Liver (tissue), 9 donors: ENCODE measurements around the gene PPFIA1. TPM values are rescaled to one million over a fixed set of nuclear protein-coding genes. Genes with fewer than 3 reads are reported as not detected.

Experiments
- DNase-seq: peaks from one replicate; pipeline ENCODE4 v3.0.0-alpha.2; 2017; ENCODE audit warnings: low spot score
- H3K27ac ChIP-seq, 2 donors: one replicate each; pipeline ENCODE4 v1.7.0; 2013; ENCODE audit warnings: inconsistent platforms in 2 of 2, low read length in 2 of 2, control low read depth in 1 of 2, low read depth in 1 of 2, mild to moderate bottlenecking in 1 of 2
- H3K27me3 ChIP-seq, 4 donors: one replicate each; pipeline versions ENCODE4 v1.6.1 to v1.7.0; 2013; ENCODE audit warnings: low read length in 3 of 4, inconsistent platforms in 1 of 4, mild to moderate bottlenecking in 1 of 4, moderate library complexity in 1 of 4; ENCODE audit not compliant: control insufficient read depth in 4 of 4, insufficient read depth in 4 of 4
- H3K36me3 ChIP-seq, 4 donors: one replicate each; pipeline versions ENCODE4 v1.6.1 to v1.7.0; 2013; ENCODE audit warnings: low read length in 3 of 4, mild to moderate bottlenecking in 3 of 4, low read depth in 1 of 4, moderate library complexity in 1 of 4; ENCODE audit not compliant: control insufficient read depth in 4 of 4, insufficient read depth in 3 of 4
- H3K4me1 ChIP-seq, 4 donors: one replicate each; pipeline versions ENCODE4 v1.6.1 to v1.7.0; 2013; ENCODE audit warnings: low read length in 3 of 4, mild to moderate bottlenecking in 3 of 4, moderate library complexity in 1 of 4; ENCODE audit not compliant: control insufficient read depth in 4 of 4, insufficient read depth in 4 of 4
- H3K4me3 ChIP-seq, 3 donors: one replicate each; pipeline versions ENCODE4 v1.6.1 to v1.7.0; 2013; ENCODE audit warnings: low read length in 3 of 3, control low read depth in 1 of 3, low read depth in 1 of 3, mild to moderate bottlenecking in 1 of 3
- H3K9ac ChIP-seq, 2 donors: one replicate each; pipeline ENCODE4 v1.7.0; 2013; ENCODE audit warnings: low read length in 2 of 2, mild to moderate bottlenecking in 2 of 2, moderate library complexity in 2 of 2, control low read depth in 1 of 2, low read depth in 1 of 2
- H3K9me3 ChIP-seq, 4 donors: one replicate each; pipeline versions ENCODE4 v1.6.1 to v1.7.0; 2013; ENCODE audit warnings: low read length in 3 of 4; ENCODE audit not compliant: control insufficient read depth in 4 of 4
- ATF3 ChIP-seq: IDR thresholded peaks from 2 replicates; pipeline ENCODE4 v1.6.1; 2016; ENCODE audit warnings: antibody characterized with exemption
- CTCF ChIP-seq: fragments of 150-350 bp; IDR thresholded peaks from 2 replicates; pipeline ENCODE4 v1.5.1; 2017; ENCODE audit warnings: improper control_type of control experiment, low read depth, low read length; ENCODE audit not compliant: missing input control
- EGR1 ChIP-seq, 2 donors: IDR thresholded peaks; 2 replicates each; pipeline ENCODE4 v1.6.1; 2016 to 2018; ENCODE audit warnings: antibody characterized with exemption in 2 of 2, low read depth in 2 of 2
- FOXA1 ChIP-seq: IDR thresholded peaks from 2 replicates; pipeline ENCODE4 v1.6.1; 2016; ENCODE audit warnings: antibody characterized with exemption
- FOXA2 ChIP-seq: IDR thresholded peaks from 2 replicates; pipeline ENCODE4 v1.6.1; 2016; ENCODE audit warnings: antibody characterized with exemption
- HNF4A ChIP-seq, 2 donors: conservative IDR thresholded peaks; 2 replicates each; pipeline ENCODE4 v1.6.1; 2016; ENCODE audit warnings: antibody characterized with exemption in 2 of 2, mild to moderate bottlenecking in 2 of 2
- HNF4G ChIP-seq: IDR thresholded peaks from 2 replicates; pipeline ENCODE4 v1.6.1; 2016; ENCODE audit warnings: antibody characterized with exemption
- RAD21 ChIP-seq, 2 donors: IDR thresholded peaks; 2 replicates each; pipeline ENCODE4 v1.6.1; 2016; ENCODE audit warnings: antibody characterized with exemption in 2 of 2, mild to moderate bottlenecking in 2 of 2
- REST ChIP-seq: IDR thresholded peaks from 2 replicates; pipeline ENCODE4 v1.6.1; 2016; ENCODE audit warnings: antibody characterized with exemption, mild to moderate bottlenecking
- RXRA ChIP-seq, 2 donors: IDR thresholded peaks; 2 replicates each; pipeline ENCODE4 v1.6.1; 2017 to 2018; ENCODE audit warnings: antibody characterized with exemption in 2 of 2, mild to moderate bottlenecking in 1 of 2
- SP1 ChIP-seq: IDR thresholded peaks from 2 replicates; pipeline ENCODE4 v1.6.1; 2018; ENCODE audit warnings: antibody characterized with exemption, mild to moderate bottlenecking
- TAF1 ChIP-seq: conservative IDR thresholded peaks from 2 replicates; pipeline ENCODE4 v1.6.1; 2016; ENCODE audit warnings: antibody characterized with exemption, mild to moderate bottlenecking
- YY1 ChIP-seq: IDR thresholded peaks from 2 replicates; pipeline ENCODE4 v1.6.1; 2016; ENCODE audit warnings: antibody characterized with exemption, mild to moderate bottlenecking
- WGBS: extraction: QIAGEN DNeasy Blood & Tissue Kit; methylation state at CpG from one replicate; pipeline ENCODE4 v1.1.7; 2013; 5-methylcytosine and 5-hydroxymethylcytosine counted together
- polyA plus RNA-seq, 2 donors: library from polyadenylated mRNA; stranded (reverse) in 1 of 2; unstranded in 1 of 2; fragments of 200-250 nt in 1 of 2; fragments of >200 nt in 1 of 2; fragmentation: Nextera tagmentation in 1 of 2; extraction: Ambion mirVana in 1 of 2; gene quantifications; one replicate each; pipeline versions ENCODE4 v1.2.1 to v1.2.3, GENCODE V29; 2013 to 2015
- total RNA-seq, 2 donors: library from RNA; depleted of rRNA; stranded (reverse); fragments of >200 nt; gene quantifications; one replicate each; pipeline ENCODE4 v1.2.3, GENCODE V29; 2014
- donor health status: healthy.
- donor health status: healthy.
- donor health status: healthy.
- donor health status: healthy.
- donor health status: healthy.

PPFIA1 gene
- total and polyA plus RNA-seq, 4 donors: 9.9 to 39.6 (median 14.5) TPM

- no peak for TF ChIP-seq REST
- no peak for TF ChIP-seq RAD21 (IDR thresholded peaks at IDR 0.05)
- TF ChIP-seq ATF3: no peak
- no peak for TF ChIP-seq FOXA1
- no peak for TF ChIP-seq HNF4G
- no peak for TF ChIP-seq YY1
- no peak for TF ChIP-seq TAF1
- TF ChIP-seq RXRA (IDR thresholded peaks at IDR 0.05): no peak
- H3K27me3 ChIP-seq: no peaks in the 10 kb centered on the region
- H3K9ac ChIP-seq: no peak overlapping the region
- H3K4me3 ChIP-seq: no peak overlapping the region
- H3K4me1 ChIP-seq: no peaks in the 10 kb centered on the region
- H3K27ac ChIP-seq: no peak overlapping the region
- H3K9me3 ChIP-seq: no peaks in the 10 kb centered on the region
- no peak for DNase-seq
- WGBS: 94% methylated on average over 35 of the region's 35 CpGs
- peaks cover 5 to 70% (median 31%) of the 10 kb centered on the region in 4 donors for H3K36me3 ChIP-seq
Observed at GRCh38 chr11:70422692-70423522, 152.4 kb downstream of the PPFIA1 start.

- no peak overlapping the region for H3K4me3 ChIP-seq
- TF ChIP-seq HNF4G (no peak), EGR1 (IDR thresholded peaks at IDR 0.05; ENCODE audit: low read depth in 2 of 2) (no peak), ATF3 (no peak), RAD21 (IDR thresholded peaks at IDR 0.05) (no peak), SP1 (no peak), FOXA2 (no peak), HNF4A (conservative IDR thresholded peaks at IDR 0.05) (no peak), CTCF (no peak)
- H3K27ac ChIP-seq: no peak overlapping the region
- no peaks in the 10 kb centered on the region for H3K4me1 ChIP-seq
- H3K27me3 ChIP-seq: no peaks in the 10 kb centered on the region
- H3K9ac ChIP-seq: no peak overlapping the region
- DNase-seq: no peak
- WGBS: 93% methylated on average over 34 of the region's 34 CpGs
- no peaks in the 10 kb centered on the region for H3K9me3 ChIP-seq
- H3K36me3 ChIP-seq: peaks cover 5 to 66% (median 29%) of the 10 kb centered on the region in 4 donors
Observed at GRCh38 chr11:70423523-70424505, 153.3 kb downstream of the PPFIA1 start.
